ENCODE results near the gene ALX4.

ALX4 gene

DNA sequence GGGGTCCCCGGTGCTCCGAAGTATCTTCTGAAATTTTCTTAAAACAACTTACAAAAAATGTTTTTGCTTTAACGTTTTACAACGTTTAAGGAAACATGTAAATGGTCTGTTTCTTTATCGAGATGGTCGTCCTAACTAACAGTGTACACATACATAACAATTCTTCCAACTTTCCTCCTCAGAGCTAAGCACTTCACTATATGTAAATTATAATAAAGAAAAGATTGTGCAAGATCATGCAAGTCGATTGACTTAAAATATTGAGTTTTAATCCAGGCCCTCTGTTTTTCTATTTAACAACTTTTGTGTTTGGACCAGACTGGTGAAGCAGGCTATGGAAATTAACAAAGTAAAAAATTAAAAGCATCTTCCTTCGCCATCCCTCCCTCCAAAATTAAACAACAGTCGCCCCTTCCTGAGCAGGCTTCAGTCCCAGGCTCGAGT, 4.9 kb downstream of the ALX4 start:
- in situ Hi-C loops (cut with MboI; ENCODE audit: low sequenced_read_pairs) = no loop called here

- in situ Hi-C loops (cut with MboI; ENCODE audit: low sequenced_read_pairs) = no loop called here
These were observed 5.6 kb downstream of the ALX4 start for GRCh38 chr11:44304091-44305025.

- in situ Hi-C loops (cut with MboI; ENCODE audit: low sequenced_read_pairs) = no loop called here
These were observed 6.5 kb downstream of the ALX4 start for GRCh38 chr11:44303401-44303938.

DNA sequence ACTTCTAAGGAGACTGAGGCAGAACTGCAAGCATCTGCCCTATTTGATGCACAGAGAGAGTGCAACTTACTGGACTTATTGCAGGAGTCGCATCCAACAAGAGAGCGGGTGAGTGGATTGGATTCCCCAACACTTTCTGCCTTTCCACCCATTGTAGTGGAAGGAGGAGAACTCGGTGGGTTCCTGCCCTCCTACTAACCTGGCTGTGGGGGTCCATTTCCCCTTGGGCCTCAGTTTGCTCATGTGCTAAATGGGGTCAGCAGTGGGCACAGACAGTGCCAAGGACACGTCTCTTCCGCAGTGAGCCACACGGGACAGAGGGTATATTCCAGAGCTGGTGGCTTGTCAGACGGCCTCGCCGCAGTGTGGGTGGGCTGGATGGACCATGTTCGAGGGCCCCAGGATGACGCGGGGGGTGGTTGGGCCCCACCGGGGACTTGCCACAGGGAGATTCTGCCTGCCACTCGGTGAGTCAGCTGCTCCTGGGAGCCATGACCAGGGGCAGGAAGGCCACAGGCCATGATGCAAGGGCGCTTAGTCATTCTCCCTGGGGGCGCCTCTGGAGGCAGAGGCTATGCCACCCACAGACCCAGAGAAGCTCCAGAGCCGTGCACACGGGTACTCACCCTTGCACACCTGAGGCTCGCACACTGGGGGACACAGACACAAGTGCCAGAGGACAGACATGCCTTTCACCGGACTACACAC, 8.2 kb downstream of the ALX4 start:
- in situ Hi-C loops (cut with MboI; ENCODE audit: low sequenced_read_pairs) = no loop called here

GRCh38 chr11:44300844-44301563, 8.9 kb downstream of the ALX4 start:
- in situ Hi-C loops (cut with MboI; ENCODE audit: low sequenced_read_pairs) = no loop called here

GRCh38 chr11:44298862-44299261, 11.1 kb downstream of the ALX4 start:
- in situ Hi-C loops (cut with MboI; ENCODE audit: low sequenced_read_pairs) = loop anchor here (10.0 kb wide), 1 partner anchor 236 kb away; no protein-coding TSS in a partner anchor

DNA sequence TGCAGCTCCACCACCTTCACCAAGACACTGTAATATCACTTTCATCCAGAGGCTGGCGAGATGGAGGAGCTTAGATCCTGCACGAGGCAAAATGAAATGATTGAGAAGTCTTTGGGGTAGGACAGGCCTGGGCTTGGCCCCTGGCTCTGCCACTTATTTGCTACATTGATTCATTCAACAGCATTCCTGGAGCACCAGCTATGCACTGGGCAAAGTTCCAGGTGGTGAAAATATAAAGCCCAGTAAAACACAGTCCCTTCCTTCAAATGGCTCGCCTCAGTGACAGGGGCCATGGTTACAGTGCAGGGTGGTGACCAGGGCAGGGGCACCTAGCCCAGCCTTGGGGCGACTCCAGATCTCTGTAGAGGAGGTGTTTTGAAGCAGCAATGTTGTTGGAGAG, 19.7 kb downstream of the ALX4 start:
- in situ Hi-C loops (cut with MboI; ENCODE audit: low sequenced_read_pairs) = loop anchor here (10.0 kb wide), 1 partner anchor 245 kb away; no protein-coding TSS in a partner anchor

GRCh38 chr11:44288133-44288526, 21.8 kb downstream of the ALX4 start:
- in situ Hi-C loops (cut with MboI; ENCODE audit: low sequenced_read_pairs) = no loop called here

DNA sequence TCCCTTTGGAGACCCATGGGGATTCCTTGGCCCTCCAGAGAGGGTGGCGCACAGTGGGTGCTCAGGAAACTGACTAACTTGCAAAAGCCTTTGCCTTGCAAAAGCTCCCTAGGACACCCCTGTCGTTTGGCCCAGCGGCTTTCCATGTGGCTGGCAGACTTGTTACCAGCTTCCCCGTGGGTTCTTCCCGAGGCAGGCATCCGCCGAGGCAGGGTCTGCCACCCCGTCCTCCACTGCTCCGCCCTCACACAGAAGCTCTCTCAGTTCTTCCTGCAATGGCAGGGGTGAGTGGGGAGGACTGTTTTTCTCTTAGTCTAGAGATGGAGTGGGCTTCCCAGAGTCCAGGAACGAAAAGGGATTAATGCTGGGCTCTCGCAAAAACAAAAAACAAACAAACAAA, 23.0 kb downstream of the ALX4 start:
- in situ Hi-C loops (cut with MboI; ENCODE audit: low sequenced_read_pairs) = no loop called here

DNA sequence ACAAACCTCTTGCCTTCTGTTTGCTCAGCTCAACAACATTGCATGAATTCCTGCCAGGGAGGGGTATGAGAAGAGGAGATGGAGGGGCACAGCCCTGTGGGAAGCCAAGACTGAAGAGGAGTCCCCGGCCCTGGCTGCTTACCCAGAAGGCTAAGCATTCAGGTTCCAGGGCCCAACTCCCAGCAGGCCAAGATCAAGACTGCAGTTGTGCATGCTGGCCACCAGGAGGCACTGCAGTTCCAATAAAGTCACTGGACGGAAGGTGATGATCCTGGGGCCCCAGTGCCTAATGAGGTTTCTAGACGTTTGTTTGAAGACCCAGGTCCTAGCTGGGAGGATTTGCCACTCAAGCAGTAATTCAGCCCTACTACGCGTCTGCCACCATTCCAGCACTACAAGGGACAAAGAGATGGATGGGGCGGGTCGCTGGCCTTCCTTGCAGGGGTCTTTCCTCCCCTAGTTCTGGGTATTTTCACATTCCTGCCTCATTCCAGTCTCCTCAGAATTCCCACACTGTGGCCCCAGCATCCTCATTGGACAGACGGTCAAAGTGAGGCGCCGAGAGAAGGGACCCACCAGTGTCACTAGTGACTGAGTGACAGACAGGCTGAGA, 23.6 kb downstream of the ALX4 start:
- in situ Hi-C loops (cut with MboI; ENCODE audit: low sequenced_read_pairs) = no loop called here

DNA sequence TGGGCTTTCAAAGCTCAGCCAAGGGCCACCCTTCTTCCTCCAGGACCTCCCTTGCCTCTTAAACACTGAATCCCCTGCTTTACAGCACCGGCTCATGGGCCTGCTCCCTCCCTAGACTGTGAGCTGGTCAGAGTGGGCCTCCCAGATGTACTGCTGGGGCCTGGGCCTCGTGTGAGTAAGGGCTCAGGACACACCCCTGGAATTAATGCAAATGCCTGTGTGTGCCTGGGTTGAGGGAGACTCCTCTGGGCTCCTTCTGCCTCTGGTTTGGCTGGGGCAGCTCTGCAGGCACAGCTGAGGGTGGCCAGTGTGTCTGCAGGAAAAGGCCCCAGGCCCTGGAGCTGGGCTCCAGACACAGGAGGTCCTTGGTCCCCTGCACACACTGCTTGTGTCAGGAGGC, 24.2 kb downstream of the ALX4 start:
- in situ Hi-C loops (cut with MboI; ENCODE audit: low sequenced_read_pairs) = no loop called here

- in situ Hi-C loops (cut with MboI; ENCODE audit: low sequenced_read_pairs) = no loop called here
These were observed 27.3 kb downstream of the ALX4 start for GRCh38 chr11:44282620-44283019.

DNA sequence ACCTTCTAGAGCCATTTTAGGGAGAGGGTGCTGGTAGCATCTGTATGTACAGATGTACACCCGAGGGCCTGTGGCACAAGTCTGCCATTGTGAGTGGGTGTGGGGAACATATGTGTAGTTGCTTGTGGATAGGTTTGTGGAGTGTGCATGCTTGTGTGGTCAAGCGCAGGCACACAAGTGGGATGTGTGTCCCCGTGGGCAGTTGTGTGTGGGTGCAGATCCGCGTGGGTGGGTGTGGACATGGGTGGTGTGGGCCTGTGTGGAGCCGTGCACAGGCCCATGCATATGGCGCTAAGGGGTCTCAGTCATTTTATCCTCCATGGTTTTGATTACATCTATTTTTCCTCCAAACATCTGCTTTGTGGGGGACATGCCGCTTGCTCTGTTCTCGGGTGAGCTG, 28.8 kb downstream of the ALX4 start:
- in situ Hi-C loops (cut with MboI; ENCODE audit: low sequenced_read_pairs) = no loop called here

GRCh38 chr11:44280257-44280656, 29.7 kb downstream of the ALX4 start:
- in situ Hi-C loops (cut with MboI; ENCODE audit: low sequenced_read_pairs) = no loop called here

GRCh38 chr11:44279483-44279882, 30.5 kb downstream of the ALX4 start:
- in situ Hi-C loops (cut with MboI; ENCODE audit: low sequenced_read_pairs) = no loop called here

- in situ Hi-C loops (cut with MboI; ENCODE audit: low sequenced_read_pairs) = no loop called here
These were observed 32.5 kb downstream of the ALX4 start for GRCh38 chr11:44277196-44278090.

- in situ Hi-C loops (cut with MboI; ENCODE audit: low sequenced_read_pairs) = no loop called here
These were observed 33.9 kb downstream of the ALX4 start for GRCh38 chr11:44275961-44276550.

GRCh38 chr11:44275241-44275640, 34.7 kb downstream of the ALX4 start:
- in situ Hi-C loops (cut with MboI; ENCODE audit: low sequenced_read_pairs) = no loop called here

GRCh38 chr11:44274404-44274803, 35.5 kb downstream of the ALX4 start:
- in situ Hi-C loops (cut with MboI; ENCODE audit: low sequenced_read_pairs) = no loop called here
